Measurements from ENCODE around the gene HLA-DMA.
A peak's percentile ranks its signal among the peaks of the same experiment; 100 is the strongest.

Gene HLA-DMA

DNA sequence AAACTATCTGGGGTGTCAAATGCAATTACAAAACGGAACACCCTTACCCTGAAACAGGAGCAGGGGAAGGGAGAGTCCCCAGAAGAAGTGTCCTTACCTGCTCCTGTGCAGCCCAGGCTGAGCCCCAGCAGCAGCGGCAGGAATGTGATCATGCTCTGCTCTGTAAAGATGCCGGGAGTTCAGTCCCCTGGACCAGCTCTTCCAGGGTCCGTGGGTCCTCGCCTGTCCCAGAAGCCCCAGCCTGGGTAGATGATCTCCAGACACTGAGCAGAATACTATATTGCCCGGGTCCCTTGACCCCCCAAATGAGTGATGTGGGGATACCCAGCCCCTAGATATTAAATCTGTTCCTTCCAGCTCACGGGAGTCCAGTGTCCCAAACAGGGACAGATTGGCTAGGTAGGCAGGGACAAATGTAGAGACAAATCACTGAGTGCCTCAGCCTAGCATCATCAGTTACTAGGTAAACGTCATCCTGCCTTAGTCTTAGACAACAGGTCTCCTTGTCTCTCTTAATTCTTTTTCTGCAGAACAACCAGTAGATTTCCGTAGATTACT is 12.2 kb downstream of the HLA-DMA start, which contains the start of gene HLA-DMB:
Gene HLA-DMB, minus strand, starts transcription at position 373 of the 558 bp plus-strand sequence. Its CDS starts 221 bp downstream, at position 152.
- no peaks in the 10 kb centered on the region for H3K79me2 ChIP-seq (ENCODE audit: control insufficient read depth, insufficient read depth, low read length, poor library complexity)
- no peaks in the 10 kb centered on the region for H3K36me3 ChIP-seq (ENCODE audit: control insufficient read depth in 1 of 2, insufficient read depth in 2 of 2, low read length in 2 of 2)
- H3K4me2 ChIP-seq (ENCODE audit: low read length), result peak within 1 kb of the TSS; percentile 56
- H3K4me1 ChIP-seq (ENCODE audit: control insufficient read depth in 1 of 2, insufficient read depth in 2 of 2, low read length in 2 of 2), result no peaks in the 10 kb centered on the region
- H2BK5ac ChIP-seq (ENCODE audit: low read depth, low read length, poor library complexity), result no peak within 1 kb of the TSS
- H3K9me3 ChIP-seq (ENCODE audit: insufficient read depth, low read depth, low read length), result no peaks in the 10 kb centered on the region
- no CpG with 5 or more reads among the region's 9 CpGs for WGBS (ENCODE audit: extremely low coverage, insufficient coverage, insufficient read length)
- peak; percentile 59 to 80 for DNase-seq
- H3K79me1 ChIP-seq (ENCODE audit: low read length), result no peaks in the 10 kb centered on the region
- no peaks in the 10 kb centered on the region for H3K27me3 ChIP-seq (ENCODE audit: insufficient read depth, low read length)
- no peak within 1 kb of the TSS for H3K18ac ChIP-seq (ENCODE audit: low read length)
- no peak within 1 kb of the TSS for H2BK12ac ChIP-seq (ENCODE audit: low read length)
- H2AK5ac ChIP-seq (ENCODE audit: low read length), result no peak within 1 kb of the TSS
- no peak within 1 kb of the TSS for H4K8ac ChIP-seq (ENCODE audit: low read depth, low read length)
- H3K27ac ChIP-seq (ENCODE audit: low read depth, low read length), result no peak within 1 kb of the TSS
- H4K12ac ChIP-seq (ENCODE audit: low read depth, low read length), result no peak within 1 kb of the TSS
- no peak within 1 kb of the TSS for H2AFZ ChIP-seq (ENCODE audit: insufficient read depth, low read length, poor library complexity)
- H3K14ac ChIP-seq (ENCODE audit: low read length), result no peak within 1 kb of the TSS
- no peak within 1 kb of the TSS for H3K4me3 ChIP-seq (ENCODE audit: low read depth, low read length)
- H3K9ac ChIP-seq (ENCODE audit: low read length), result no peak within 1 kb of the TSS
- H3K4ac ChIP-seq (ENCODE audit: low read depth, low read length), result no peak within 1 kb of the TSS
- no peak within 1 kb of the TSS for H3K23ac ChIP-seq (ENCODE audit: low read length)
- no peak within 1 kb of the TSS for H4K91ac ChIP-seq (ENCODE audit: low read depth, low read length)
- no peak within 1 kb of the TSS for H2BK120ac ChIP-seq (ENCODE audit: insufficient read depth, low read length, poor library complexity)

DNA sequence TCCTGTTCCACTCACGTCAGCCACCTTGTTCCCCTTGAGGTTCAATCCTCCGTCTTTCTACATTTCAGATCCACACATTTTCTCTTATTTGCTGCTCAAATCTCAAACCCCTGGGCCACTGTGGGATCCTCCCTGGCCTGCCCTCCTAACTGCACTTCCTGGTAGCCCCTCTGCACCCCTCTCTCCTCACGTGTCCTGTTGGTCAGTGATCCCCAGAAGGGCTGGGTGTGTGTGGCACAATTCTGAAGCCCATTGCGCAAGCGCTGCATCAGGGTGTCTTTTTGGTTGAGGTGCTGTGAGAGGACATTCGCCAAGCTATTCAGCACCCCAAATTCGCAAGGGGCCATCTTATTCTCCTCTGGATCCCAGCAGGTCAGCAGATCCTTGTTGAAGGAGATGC is 14.4 kb downstream of the HLA-DMA start:
- no peak overlapping the region for H2BK12ac ChIP-seq (ENCODE audit: low read length)
- H2BK5ac ChIP-seq (ENCODE audit: low read depth, low read length, poor library complexity), result no peak overlapping the region
- no peaks in the 10 kb centered on the region for H3K79me1 ChIP-seq (ENCODE audit: low read length)
- H3K23ac ChIP-seq (ENCODE audit: low read length), result no peak overlapping the region
- no peak overlapping the region for H3K18ac ChIP-seq (ENCODE audit: low read length)
- H4K12ac ChIP-seq (ENCODE audit: low read depth, low read length), result no peak overlapping the region
- no peak overlapping the region for H3K4me2 ChIP-seq (ENCODE audit: low read length)
- no peak overlapping the region for H2AK5ac ChIP-seq (ENCODE audit: low read length)
- H3K9ac ChIP-seq (ENCODE audit: low read length), result no peak overlapping the region
- no peaks in the 10 kb centered on the region for H3K9me3 ChIP-seq (ENCODE audit: insufficient read depth, low read depth, low read length)
- no peak overlapping the region for H3K4ac ChIP-seq (ENCODE audit: low read depth, low read length)
- H3K14ac ChIP-seq (ENCODE audit: low read length), result no peak overlapping the region
- no peak overlapping the region for H4K8ac ChIP-seq (ENCODE audit: low read depth, low read length)
- H3K27ac ChIP-seq (ENCODE audit: low read depth, low read length), result no peak overlapping the region
- no peaks in the 10 kb centered on the region for H3K36me3 ChIP-seq (ENCODE audit: control insufficient read depth in 1 of 2, insufficient read depth in 2 of 2, low read length in 2 of 2)
- no peak overlapping the region for H2BK120ac ChIP-seq (ENCODE audit: insufficient read depth, low read length, poor library complexity)
- H2AFZ ChIP-seq (ENCODE audit: insufficient read depth, low read length, poor library complexity), result no peak overlapping the region
- no peak for DNase-seq
- no peaks in the 10 kb centered on the region for H3K27me3 ChIP-seq (ENCODE audit: insufficient read depth, low read length)
- H4K91ac ChIP-seq (ENCODE audit: low read depth, low read length), result no peak overlapping the region
- no peaks in the 10 kb centered on the region for H3K4me1 ChIP-seq (ENCODE audit: control insufficient read depth in 1 of 2, insufficient read depth in 2 of 2, low read length in 2 of 2)
- H3K79me2 ChIP-seq (ENCODE audit: control insufficient read depth, insufficient read depth, low read length, poor library complexity), result no peaks in the 10 kb centered on the region
- no CpG with 5 or more reads among the region's 7 CpGs for WGBS (ENCODE audit: extremely low coverage, insufficient coverage, insufficient read length)
- H3K4me3 ChIP-seq (ENCODE audit: low read depth, low read length), result peak overlapping the region; percentile 49

DNA sequence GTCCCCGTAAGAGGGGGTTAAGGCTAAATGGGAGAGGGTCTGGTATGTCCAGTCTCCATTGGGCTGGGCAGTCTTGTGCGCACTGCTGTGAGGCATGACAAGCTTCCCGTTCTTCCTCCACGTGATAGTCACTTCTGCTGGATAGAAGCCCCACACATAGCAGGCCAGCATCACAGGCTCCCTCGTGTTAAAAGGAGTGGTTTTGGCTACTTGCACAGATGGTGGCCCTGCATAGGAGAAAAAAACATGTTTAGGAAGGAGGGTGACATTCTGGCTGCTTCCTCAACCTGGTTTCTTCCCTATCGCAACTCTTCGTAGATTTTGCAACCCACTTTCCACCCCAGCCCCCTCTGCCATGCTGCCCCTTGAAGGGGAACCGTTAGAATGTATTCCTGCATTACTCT is 15.7 kb downstream of the HLA-DMA start:
- no peak overlapping the region for H3K4ac ChIP-seq (ENCODE audit: low read depth, low read length)
- DNase-seq, result peak in 1 of 2 donors; percentile 16
- no peak overlapping the region for H4K91ac ChIP-seq (ENCODE audit: low read depth, low read length)
- no peaks in the 10 kb centered on the region for H3K79me2 ChIP-seq (ENCODE audit: control insufficient read depth, insufficient read depth, low read length, poor library complexity)
- no peak overlapping the region for H2AFZ ChIP-seq (ENCODE audit: insufficient read depth, low read length, poor library complexity)
- no peak overlapping the region for H3K4me3 ChIP-seq (ENCODE audit: low read depth, low read length)
- no peak overlapping the region for H3K9ac ChIP-seq (ENCODE audit: low read length)
- no peak overlapping the region for H2BK120ac ChIP-seq (ENCODE audit: insufficient read depth, low read length, poor library complexity)
- H3K36me3 ChIP-seq (ENCODE audit: control insufficient read depth in 1 of 2, insufficient read depth in 2 of 2, low read length in 2 of 2), result no peaks in the 10 kb centered on the region
- H4K8ac ChIP-seq (ENCODE audit: low read depth, low read length), result no peak overlapping the region
- no peak overlapping the region for H3K27ac ChIP-seq (ENCODE audit: low read depth, low read length)
- no peak overlapping the region for H3K4me2 ChIP-seq (ENCODE audit: low read length)
- no peaks in the 10 kb centered on the region for H3K79me1 ChIP-seq (ENCODE audit: low read length)
- H3K18ac ChIP-seq (ENCODE audit: low read length), result no peak overlapping the region
- no peak overlapping the region for H3K23ac ChIP-seq (ENCODE audit: low read length)
- no peak overlapping the region for H2AK5ac ChIP-seq (ENCODE audit: low read length)
- H4K12ac ChIP-seq (ENCODE audit: low read depth, low read length), result no peak overlapping the region
- H3K9me3 ChIP-seq (ENCODE audit: insufficient read depth, low read depth, low read length), result no peaks in the 10 kb centered on the region
- no peaks in the 10 kb centered on the region for H3K4me1 ChIP-seq (ENCODE audit: control insufficient read depth in 1 of 2, insufficient read depth in 2 of 2, low read length in 2 of 2)
- H2BK5ac ChIP-seq (ENCODE audit: low read depth, low read length, poor library complexity), result no peak overlapping the region
- no CpG with 5 or more reads among the region's 8 CpGs for WGBS (ENCODE audit: extremely low coverage, insufficient coverage, insufficient read length)
- H3K14ac ChIP-seq (ENCODE audit: low read length), result no peak overlapping the region
- H2BK12ac ChIP-seq (ENCODE audit: low read length), result no peak overlapping the region
- no peaks in the 10 kb centered on the region for H3K27me3 ChIP-seq (ENCODE audit: insufficient read depth, low read length)

DNA sequence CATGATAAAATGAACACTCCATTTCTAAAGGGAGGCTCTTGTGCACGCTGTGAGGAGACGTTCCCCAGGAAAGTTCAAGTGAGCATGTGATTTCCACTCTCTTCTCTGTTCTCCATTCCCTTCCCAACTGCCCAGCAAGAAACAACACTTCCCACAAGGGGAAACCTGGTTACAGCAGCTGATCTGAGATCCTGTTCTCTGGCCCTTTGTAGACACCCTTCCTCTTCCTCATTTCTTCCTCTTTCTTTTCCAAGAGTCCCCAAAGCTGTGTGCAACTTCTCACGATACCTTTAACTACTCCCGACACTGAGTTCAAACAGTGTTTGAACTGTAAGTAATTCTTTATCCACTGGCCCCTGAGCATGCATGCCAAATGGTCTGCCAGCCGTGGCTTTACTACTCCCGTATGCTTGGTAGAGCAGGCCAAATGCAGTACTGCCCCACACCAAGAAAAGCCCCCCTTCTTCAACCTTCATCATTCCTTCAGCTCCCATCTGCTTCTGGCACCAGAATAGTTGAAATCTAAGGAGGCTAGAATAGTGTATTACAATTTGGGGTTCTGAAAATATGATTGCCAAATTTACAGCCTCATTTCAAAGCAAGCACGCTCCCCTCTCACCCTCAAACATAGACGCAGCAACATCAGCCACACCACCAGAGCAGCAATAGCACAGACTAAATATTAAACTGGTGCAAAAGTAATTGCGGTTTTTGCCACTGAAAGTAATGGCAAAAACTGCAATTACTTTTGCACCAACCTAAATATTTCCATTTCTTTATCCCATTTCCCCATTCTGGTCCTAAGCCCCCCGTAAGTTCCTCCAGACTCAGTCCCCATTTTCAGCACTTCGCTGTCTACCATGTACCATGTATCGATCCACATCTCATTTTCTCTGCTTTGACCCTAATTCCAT is 16.4 kb downstream of the HLA-DMA start:
- Histone ChIP-seq H2BK120ac (ENCODE audit: insufficient read depth, low read length, poor library complexity) (no peak overlapping the region), H3K27ac (ENCODE audit: low read depth, low read length) (no peak overlapping the region), H3K4me2 (ENCODE audit: low read length) (no peak overlapping the region), H3K79me1 (ENCODE audit: low read length) (no peaks in the 10 kb centered on the region), H4K91ac (ENCODE audit: low read depth, low read length) (no peak overlapping the region), H3K27me3 (ENCODE audit: insufficient read depth, low read length) (no peaks in the 10 kb centered on the region), H3K9ac (ENCODE audit: low read length) (no peak overlapping the region), H2BK12ac (ENCODE audit: low read length) (no peak overlapping the region), H3K4me1 (ENCODE audit: control insufficient read depth in 1 of 2, insufficient read depth in 2 of 2, low read length in 2 of 2) (no peaks in the 10 kb centered on the region), H3K36me3 (ENCODE audit: control insufficient read depth in 1 of 2, insufficient read depth in 2 of 2, low read length in 2 of 2) (no peaks in the 10 kb centered on the region), H3K9me3 (ENCODE audit: insufficient read depth, low read depth, low read length) (no peaks in the 10 kb centered on the region), H2AK5ac (ENCODE audit: low read length) (no peak overlapping the region), H4K8ac (ENCODE audit: low read depth, low read length) (no peak overlapping the region), H4K12ac (ENCODE audit: low read depth, low read length) (no peak overlapping the region), H2BK5ac (ENCODE audit: low read depth, low read length, poor library complexity) (no peak overlapping the region), H2AFZ (ENCODE audit: insufficient read depth, low read length, poor library complexity) (no peak overlapping the region), H3K18ac (ENCODE audit: low read length) (no peak overlapping the region), H3K4me3 (ENCODE audit: low read depth, low read length) (no peak overlapping the region), H3K14ac (ENCODE audit: low read length) (no peak overlapping the region), H3K79me2 (ENCODE audit: control insufficient read depth, insufficient read depth, low read length, poor library complexity) (no peaks in the 10 kb centered on the region), H3K4ac (ENCODE audit: low read depth, low read length) (no peak overlapping the region), H3K23ac (ENCODE audit: low read length) (no peak overlapping the region)
- DNase-seq, result peak in 1 of 2 donors; percentile 13
- no CpG with 5 or more reads among the region's 12 CpGs for WGBS (ENCODE audit: extremely low coverage, insufficient coverage, insufficient read length)

Measured in trophoblast cell (in vitro differentiated cells and primary cell).